Loucy (cell line): ENCODE results near the gene RPS19BP1.

Experiments
- H2AFZ ChIP-seq: fragments of 200-600 bp; sonication (generic); 2 replicates; pipeline ENCODE4 v1.6.0; 2016; ENCODE audit warnings: antibody characterized with exemption, mild to moderate bottlenecking, low read length, moderate library complexity
- H3F3A ChIP-seq: fragments of 200-600 bp; 2 replicates; pipeline ENCODE4 v1.6.0; 2016; ENCODE audit warnings: antibody characterized with exemption, low read depth, mild to moderate bottlenecking
- H3K27me3 ChIP-seq: fragments of 200-600 bp; sonication (generic); 2 replicates; pipeline ENCODE4 v1.6.1; 2014; ENCODE audit warnings: low read length, mild to moderate bottlenecking; ENCODE audit not compliant: insufficient read depth, poor library complexity, severe bottlenecking
- H3K36me3 ChIP-seq: fragments of 200-600 bp; sonication (generic); 2 replicates; pipeline ENCODE4 v1.6.1; 2016; ENCODE audit warnings: low read length; ENCODE audit not compliant: insufficient read depth
- H3K4me1 ChIP-seq: fragments of 200-600 bp; sonication (generic); 2 replicates; pipeline ENCODE4 v1.5.1; 2014; ENCODE audit warnings: low read length, mild to moderate bottlenecking; ENCODE audit not compliant: insufficient read depth, poor library complexity, severe bottlenecking
- H3K4me2 ChIP-seq: fragments of 200-600 bp; sonication (generic); 2 replicates; pipeline ENCODE4 v1.6.0; 2014; ENCODE audit warnings: antibody characterized with exemption, low read length, low read depth, mild to moderate bottlenecking; ENCODE audit not compliant: poor library complexity, severe bottlenecking
- H3K4me3 ChIP-seq: fragments of 200-600 bp; sonication (generic); 2 replicates; pipeline ENCODE4 v1.5.1; 2014; ENCODE audit warnings: low read length, mild to moderate bottlenecking, mixed read lengths; ENCODE audit not compliant: poor library complexity, severe bottlenecking
- H3K79me2 ChIP-seq: fragments of 200-600 bp; sonication (generic); 2 replicates; pipeline ENCODE4 v1.6.1; 2014; ENCODE audit warnings: low read length; ENCODE audit not compliant: insufficient read depth
- H3K9ac ChIP-seq: fragments of 200-600 bp; sonication (generic); 2 replicates; pipeline ENCODE4 v1.6.0; 2014; ENCODE audit warnings: mild to moderate bottlenecking, low read depth, low read length, moderate library complexity; ENCODE audit not compliant: poor library complexity, severe bottlenecking
- H3K9me2 ChIP-seq: fragments of 200-600 bp; sonication (generic); replicated peaks from 2 replicates; pipeline ENCODE4 v1.6.1; 2016; ENCODE audit warnings: low read depth, low read length, mixed read lengths
- H3K9me3 ChIP-seq: fragments of 200-600 bp; sonication (generic); 2 replicates; pipeline ENCODE4 v1.6.1; 2014; ENCODE audit warnings: mild to moderate bottlenecking, antibody characterized with exemption, low read length, low read depth; ENCODE audit not compliant: insufficient read depth
- H4K20me1 ChIP-seq: fragments of 200-600 bp; sonication (generic); 2 replicates; pipeline ENCODE4 v1.6.0; 2014; ENCODE audit warnings: antibody characterized with exemption, low read length, mild to moderate bottlenecking; ENCODE audit not compliant: insufficient read depth, poor library complexity, severe bottlenecking
- EZH2phosphoT487 ChIP-seq: fragments of 200-600 bp; IDR thresholded peaks from 2 replicates; pipeline ENCODE4 v1.6.1; 2018; ENCODE audit warnings: antibody characterized with exemption, mild to moderate bottlenecking, moderate library complexity, borderline replicate concordance
- TF ChIP-seq, protein P1 (sequence below): fragments of 200-600 bp; sonication (generic); conservative IDR thresholded peaks from 2 replicates; pipeline ENCODE4 v1.5.1; 2014; ENCODE audit warnings: mild to moderate bottlenecking, antibody characterized with exemption, low read length

The RPS19BP1 gene

DNA sequence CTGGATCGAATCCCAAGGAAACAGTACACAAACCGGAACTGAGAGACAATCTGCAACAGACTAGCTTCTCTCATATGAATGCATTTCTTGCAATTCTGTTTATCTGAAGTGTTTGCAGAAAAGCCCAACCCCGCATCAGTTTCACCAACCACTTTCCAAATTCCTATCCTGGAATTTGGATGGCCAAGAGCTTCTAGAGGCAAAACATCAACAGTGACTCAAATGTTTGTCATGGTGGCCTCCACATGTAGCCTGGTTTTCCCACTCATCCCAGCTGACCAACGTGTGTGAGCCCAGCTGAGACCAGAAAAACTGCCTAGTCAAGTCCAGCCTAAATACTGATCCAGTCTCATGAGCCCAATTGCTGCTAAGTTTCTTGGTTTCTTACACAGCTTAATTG, 38.8 kb downstream of the RPS19BP1 start:
- Histone ChIP-seq H3K9me3 (no peaks in the 10 kb centered on the region), H4K20me1 (no peaks in the 10 kb centered on the region), H3K9ac (no peak overlapping the region), H3K9me2 (no peaks in the 10 kb centered on the region), H3F3A (no peaks in the 10 kb centered on the region), H3K79me2 (no peaks in the 10 kb centered on the region), H3K36me3 (no peaks in the 10 kb centered on the region; the same call in 1 of the 2 replicates), H2AFZ (no peak overlapping the region), H3K4me2 (no peak overlapping the region), H3K4me3 (no peak overlapping the region), H3K4me1 (no peaks in the 10 kb centered on the region), H3K27me3 (no peaks in the 10 kb centered on the region)
- TF ChIP-seq, protein P1, sequence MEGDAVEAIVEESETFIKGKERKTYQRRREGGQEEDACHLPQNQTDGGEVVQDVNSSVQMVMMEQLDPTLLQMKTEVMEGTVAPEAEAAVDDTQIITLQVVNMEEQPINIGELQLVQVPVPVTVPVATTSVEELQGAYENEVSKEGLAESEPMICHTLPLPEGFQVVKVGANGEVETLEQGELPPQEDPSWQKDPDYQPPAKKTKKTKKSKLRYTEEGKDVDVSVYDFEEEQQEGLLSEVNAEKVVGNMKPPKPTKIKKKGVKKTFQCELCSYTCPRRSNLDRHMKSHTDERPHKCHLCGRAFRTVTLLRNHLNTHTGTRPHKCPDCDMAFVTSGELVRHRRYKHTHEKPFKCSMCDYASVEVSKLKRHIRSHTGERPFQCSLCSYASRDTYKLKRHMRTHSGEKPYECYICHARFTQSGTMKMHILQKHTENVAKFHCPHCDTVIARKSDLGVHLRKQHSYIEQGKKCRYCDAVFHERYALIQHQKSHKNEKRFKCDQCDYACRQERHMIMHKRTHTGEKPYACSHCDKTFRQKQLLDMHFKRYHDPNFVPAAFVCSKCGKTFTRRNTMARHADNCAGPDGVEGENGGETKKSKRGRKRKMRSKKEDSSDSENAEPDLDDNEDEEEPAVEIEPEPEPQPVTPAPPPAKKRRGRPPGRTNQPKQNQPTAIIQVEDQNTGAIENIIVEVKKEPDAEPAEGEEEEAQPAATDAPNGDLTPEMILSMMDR, result no peak
- TF ChIP-seq EZH2phosphoT487, result no peak

DNA sequence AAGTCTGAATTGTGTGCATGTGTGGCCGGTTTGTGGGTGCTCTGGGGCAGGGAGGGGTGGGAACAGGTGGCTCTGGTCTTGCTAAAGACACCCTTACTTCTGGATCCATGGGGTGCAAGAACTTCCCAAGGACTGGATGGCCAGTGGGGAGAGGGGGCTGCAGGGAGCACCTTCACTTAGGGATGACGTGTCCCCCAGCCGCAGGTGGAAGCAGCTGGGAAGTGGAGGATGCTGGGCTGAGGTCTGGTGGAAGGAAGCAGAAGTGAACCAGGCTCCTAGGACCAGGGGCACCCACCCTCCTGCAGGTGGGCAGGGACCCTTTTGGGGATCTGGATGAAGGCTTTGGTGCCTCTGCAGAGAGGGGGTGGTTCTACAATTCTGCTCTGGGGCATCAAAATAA, 40.4 kb downstream of the RPS19BP1 start:
- no peaks in the 10 kb centered on the region for H3K9me3 ChIP-seq
- H4K20me1 ChIP-seq, result no peaks in the 10 kb centered on the region
- H3K9me2 ChIP-seq, result no peaks in the 10 kb centered on the region
- no peak overlapping the region for H2AFZ ChIP-seq
- H3K4me3 ChIP-seq, result no peak overlapping the region
- H3K79me2 ChIP-seq, result no peaks in the 10 kb centered on the region
- no peaks in the 10 kb centered on the region for H3K27me3 ChIP-seq
- H3K4me2 ChIP-seq, result no peak overlapping the region
- no peaks in the 10 kb centered on the region for H3F3A ChIP-seq
- no peaks in the 10 kb centered on the region for H3K4me1 ChIP-seq
- no peak for TF ChIP-seq EZH2phosphoT487
- TF ChIP-seq, protein P1, result no peak
- H3K36me3 ChIP-seq, result peaks cover 7% of the 10 kb centered on the region; the same call in 1 of the 2 replicates
- no peak overlapping the region for H3K9ac ChIP-seq

DNA sequence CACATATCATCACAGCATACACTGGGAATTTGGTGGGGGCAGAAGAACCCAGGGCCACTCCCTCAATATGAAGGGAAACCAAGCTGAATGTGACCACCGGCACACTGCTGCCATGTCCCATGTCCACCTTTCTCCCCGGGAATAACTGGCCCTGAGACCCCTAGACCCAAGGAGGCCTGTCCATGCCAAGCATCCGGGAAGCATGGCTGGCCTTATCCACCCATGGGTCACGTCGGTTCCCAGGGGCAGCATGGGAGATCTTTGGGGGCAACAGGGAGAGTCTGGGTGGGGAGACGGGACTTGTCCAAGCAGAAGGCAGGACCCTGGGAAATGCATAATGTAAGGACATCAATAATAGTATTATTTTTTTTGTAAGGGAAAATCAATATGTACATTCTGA, 40.9 kb downstream of the RPS19BP1 start:
- no peaks in the 10 kb centered on the region for H3K4me1 ChIP-seq
- H3K4me3 ChIP-seq, result no peak overlapping the region
- no peaks in the 10 kb centered on the region for H3K79me2 ChIP-seq
- peaks cover 7% of the 10 kb centered on the region; the same call in 1 of the 2 replicates for H3K36me3 ChIP-seq
- no peak overlapping the region for H3K4me2 ChIP-seq
- no peaks in the 10 kb centered on the region for H3K9me3 ChIP-seq
- no peak overlapping the region for H2AFZ ChIP-seq
- H3F3A ChIP-seq, result no peaks in the 10 kb centered on the region
- H3K9ac ChIP-seq, result no peak overlapping the region
- TF ChIP-seq, protein P1, result no peak
- no peak for TF ChIP-seq EZH2phosphoT487
- no peaks in the 10 kb centered on the region for H3K27me3 ChIP-seq
- H3K9me2 ChIP-seq, result no peaks in the 10 kb centered on the region
- H4K20me1 ChIP-seq, result no peaks in the 10 kb centered on the region
